ENCODE measurements around the gene TTC39C.
A peak's percentile ranks its signal among the peaks of the same experiment; 100 is the strongest.
"Not testable (repeated sequence)": the region's sequence is repeated elsewhere in the genome, so short reads cannot be mapped to it uniquely, and the experiment has no call there.

TTC39C gene

GRCh38 chr18:24138789-24139616, 124.4 kb downstream of the TTC39C start, which contains the start of gene CABYR:
Gene CABYR (plus strand): TSS chr18:24139062. CDS start chr18:24143115, 4,053 bp downstream.
- peak; percentile 84 for DNase-seq

DNA sequence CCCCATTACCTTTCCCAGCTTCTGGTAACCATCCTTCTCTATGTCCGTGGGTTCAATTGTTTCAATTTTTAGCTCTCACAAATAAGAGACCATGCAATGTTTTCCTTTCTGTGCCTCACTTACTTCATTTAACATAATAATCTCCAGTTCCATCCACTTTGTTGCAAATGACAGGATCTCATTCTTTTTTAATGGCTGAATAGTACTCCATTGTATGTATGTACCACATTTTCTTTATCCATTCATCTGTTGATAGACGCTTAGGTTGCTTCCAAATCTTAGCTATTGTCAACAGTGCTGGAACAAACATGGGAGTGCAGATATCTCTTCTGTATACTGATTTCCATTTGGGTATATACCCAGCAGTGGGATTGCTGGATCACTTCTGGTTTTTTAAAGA, 126.1 kb downstream of the TTC39C start:
- no peak for DNase-seq

DNA sequence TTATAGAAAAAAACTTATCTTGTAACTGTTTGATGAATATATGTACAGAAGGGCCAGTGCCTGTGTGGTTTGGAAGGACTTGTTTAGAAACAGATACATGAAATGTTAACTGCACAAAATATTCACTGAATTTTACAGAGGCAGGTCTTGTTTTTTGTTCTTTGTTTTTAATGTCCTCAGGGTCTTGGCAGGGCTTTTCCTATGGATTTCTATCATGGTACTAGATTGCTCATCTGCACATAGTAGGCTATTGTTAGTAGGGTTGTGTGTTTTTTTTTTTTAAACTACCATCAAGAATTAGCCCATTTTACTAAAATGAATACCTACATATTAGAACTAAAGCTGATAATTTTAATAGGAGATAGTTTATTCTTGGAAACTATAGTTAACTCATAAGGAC, 127.8 kb downstream of the TTC39C start:
- DNase-seq, result no peak

DNA sequence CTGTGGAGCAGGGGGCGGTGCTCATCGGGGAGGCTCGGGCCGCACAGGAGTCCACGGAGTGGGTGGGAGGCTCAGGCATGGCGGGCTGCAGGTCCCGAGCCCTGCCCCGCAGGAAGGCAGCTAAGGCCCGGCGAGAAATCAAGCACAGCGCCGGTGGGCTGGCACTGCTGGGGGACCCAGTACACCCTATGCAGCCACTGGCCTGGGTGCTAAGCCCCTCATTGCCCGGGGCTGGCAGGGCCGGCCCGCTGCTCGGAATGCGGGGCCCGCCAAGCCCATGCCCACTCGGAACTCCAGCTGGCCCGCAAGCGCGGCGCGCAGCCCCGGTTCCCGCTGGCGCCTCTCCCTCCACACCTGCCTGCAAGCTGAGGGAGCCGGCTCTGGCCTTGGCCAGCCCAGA, 135.0 kb downstream of the TTC39C start:
- DNase-seq, result not testable (repeated sequence)

- no peak for DNase-seq
Measured at GRCh38 chr18:24153397-24153796, 138.8 kb downstream of the TTC39C start.

DNA sequence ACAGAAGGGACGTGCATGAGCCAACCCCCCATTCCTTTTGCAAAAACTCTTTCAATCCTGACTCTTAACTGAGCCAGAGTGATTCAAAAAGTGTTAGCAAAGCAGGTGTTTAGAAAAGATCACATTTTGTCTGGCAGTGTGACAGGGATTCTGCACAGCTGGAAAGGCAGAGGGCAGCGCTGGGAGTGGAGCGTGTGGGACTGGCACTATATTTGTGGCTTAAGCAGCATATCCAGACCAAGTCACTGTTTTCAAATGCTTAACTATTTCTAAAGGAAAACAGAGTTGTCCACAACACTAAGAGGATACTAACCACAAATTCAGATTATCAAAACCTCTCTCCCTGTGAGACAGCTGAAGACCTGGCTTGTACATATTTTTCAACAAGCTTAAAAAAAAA, 143.3 kb downstream of the TTC39C start:
- no peak for DNase-seq

DNA sequence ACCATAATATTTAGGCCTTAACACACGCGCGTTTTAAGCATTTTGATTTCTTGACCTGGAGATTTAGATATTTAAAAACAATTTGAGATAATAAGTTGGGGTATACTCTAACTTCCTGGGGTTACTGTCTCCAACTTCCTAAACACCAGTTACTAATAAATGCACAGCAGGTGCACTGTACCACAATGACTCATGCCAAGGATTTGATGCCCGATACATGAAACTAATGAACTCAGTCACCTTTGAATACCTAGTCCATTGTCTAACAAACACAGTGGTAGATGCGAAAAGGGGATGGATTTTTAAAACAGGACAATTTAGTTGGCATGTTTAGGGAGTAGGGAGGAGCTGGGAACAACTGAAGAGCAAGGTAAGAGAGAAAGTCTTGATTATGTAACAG, 145.5 kb downstream of the TTC39C start:
- DNase-seq, result no peak

GRCh38 chr18:24161304-24161703, 146.8 kb downstream of the TTC39C start:
- DNase-seq, result no peak

- DNase-seq, result no peak
Measured at GRCh38 chr18:24168496-24168895, 153.9 kb downstream of the TTC39C start.

GRCh38 chr18:24170360-24170759, 155.8 kb downstream of the TTC39C start:
- DNase-seq, result no peak

GRCh38 chr18:24173997-24174396, 159.4 kb downstream of the TTC39C start:
- DNase-seq, result no peak

- DNase-seq, result peak; percentile 36
Measured at GRCh38 chr18:24176727-24177416, 162.3 kb downstream of the TTC39C start.

DNA sequence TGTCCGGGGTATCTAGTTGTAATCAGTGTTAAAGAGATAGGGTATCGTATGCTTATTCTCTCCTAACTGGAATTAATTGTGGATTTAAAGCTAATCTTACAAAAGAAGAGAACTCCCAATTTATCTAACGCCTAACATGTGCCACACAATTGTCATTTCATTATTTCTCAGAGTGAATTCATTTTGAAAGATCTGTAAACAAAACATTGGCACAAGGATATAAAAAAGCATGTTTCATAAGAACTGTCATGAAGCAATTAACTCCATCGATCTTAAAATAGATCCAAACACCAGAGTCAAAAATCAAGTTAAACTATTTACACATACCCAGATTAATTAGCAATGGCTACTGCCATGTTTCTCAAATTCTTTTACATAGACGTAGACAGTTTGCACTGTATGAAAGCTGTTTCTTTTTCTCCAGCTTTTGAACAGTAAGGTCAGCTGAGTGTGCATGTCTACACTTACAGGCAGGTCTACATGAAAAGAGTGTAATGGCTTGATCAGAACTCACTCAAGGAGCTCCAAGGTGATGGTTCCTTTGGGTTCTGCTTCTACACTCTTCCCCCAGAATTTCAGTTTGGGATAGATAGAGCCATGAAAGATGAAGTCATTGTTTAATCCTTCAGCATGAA, 163.1 kb downstream of the TTC39C start:
- no peak for DNase-seq

DNA sequence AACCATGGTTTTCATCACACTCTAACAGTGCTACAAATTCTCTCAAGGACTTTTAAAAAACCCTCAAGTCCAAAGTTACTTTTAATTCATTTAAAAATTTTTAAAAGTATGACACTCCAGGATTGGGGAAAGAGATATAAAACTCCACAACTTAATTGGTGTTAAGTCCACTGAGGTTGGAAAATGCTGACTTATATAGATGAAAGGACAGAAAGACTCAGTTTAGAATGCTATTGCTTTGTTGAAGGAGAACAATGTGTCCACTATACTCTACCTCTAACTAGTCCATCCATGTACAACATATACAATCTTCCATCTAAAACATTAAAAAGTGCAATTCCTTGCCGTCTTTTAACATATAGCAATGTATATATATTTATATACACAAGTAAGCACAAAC, 165.5 kb downstream of the TTC39C start:
- no peak for DNase-seq

GRCh38 chr18:24181806-24182205, 167.3 kb downstream of the TTC39C start:
- DNase-seq, result no peak
